ENCODE results near the gene NR1D2.

Gene NR1D2

DNA sequence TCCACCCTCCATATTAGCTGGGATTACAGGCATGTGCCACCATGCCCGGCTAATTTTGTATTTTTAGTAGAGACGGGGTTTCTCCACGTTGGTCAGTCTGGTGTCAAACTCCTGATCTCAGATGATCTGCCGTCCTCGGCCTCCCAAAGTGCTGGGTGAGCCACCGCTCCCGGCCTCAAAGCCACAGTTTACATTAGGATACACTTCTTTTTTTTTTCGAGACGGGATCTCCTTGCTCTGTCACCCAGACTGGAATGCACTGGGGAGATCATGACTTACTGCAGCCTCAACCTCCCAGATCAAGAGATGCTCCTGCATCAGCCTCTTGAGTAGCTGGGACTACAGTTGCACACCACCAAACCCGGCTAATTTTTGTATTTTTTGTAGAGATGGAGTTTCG is 2.5 kb upstream of the NR1D2 start:
- Histone ChIP-seq H3K4ac (ENCODE audit: low read depth in 1 of 2, low read length in 2 of 2) (no peak overlapping the region), H3K9me3 (ENCODE audit: control insufficient read depth, low read length) (no peaks in the 10 kb centered on the region), H3K27ac (ENCODE audit: low read length, poor library complexity, severe bottlenecking) (no peak overlapping the region), H2AFZ (ENCODE audit: low read depth, low read length) (no peak overlapping the region), H3K18ac (ENCODE audit: low read depth in 1 of 2, low read length in 2 of 2) (no peak overlapping the region), H2AK5ac (ENCODE audit: low read length, severe bottlenecking) (no peak overlapping the region), H3K9ac (ENCODE audit: low read length) (no peak overlapping the region), H4K8ac (ENCODE audit: low read length) (no peak overlapping the region), H2BK120ac (ENCODE audit: low read depth, low read length) (no peak overlapping the region), H3K4me2 (ENCODE audit: low read length, poor library complexity, severe bottlenecking) (no peak overlapping the region), H2BK15ac (ENCODE audit: low read depth, poor library complexity, severe bottlenecking) (no peak overlapping the region), H3K14ac (ENCODE audit: low read length in 2 of 2) (no peak overlapping the region), H3K36me3 (ENCODE audit: control insufficient read depth in 1 of 2, insufficient read depth in 2 of 2, low read depth in 1 of 2, low read length in 2 of 2) (no peaks in the 10 kb centered on the region), H3K4me3 (ENCODE audit: insufficient read depth in 1 of 2, low read depth in 1 of 2, low read length in 2 of 2) (no peak overlapping the region), H3K27me3 (ENCODE audit: control insufficient read depth in 1 of 2, insufficient read depth in 1 of 2, low read length in 2 of 2) (no peaks in the 10 kb centered on the region), H4K91ac (ENCODE audit: low read length) (no peak overlapping the region), H3K4me1 (ENCODE audit: control insufficient read depth, insufficient read depth, low read depth, low read length) (no peaks in the 10 kb centered on the region), H2BK12ac (ENCODE audit: low read length in 2 of 2) (no peak overlapping the region), H2BK5ac (ENCODE audit: low read depth, low read length, poor library complexity, severe bottlenecking) (no peak overlapping the region), H3K23ac (ENCODE audit: low read length in 2 of 2) (no peak overlapping the region), H3K79me1 (replicated peaks; ENCODE audit: low read length, poor library complexity, severe bottlenecking) (no peaks in the 10 kb centered on the region)
- DNase-seq: no peak
- 91% methylated on average over 11 of the region's 11 CpGs for WGBS

DNA sequence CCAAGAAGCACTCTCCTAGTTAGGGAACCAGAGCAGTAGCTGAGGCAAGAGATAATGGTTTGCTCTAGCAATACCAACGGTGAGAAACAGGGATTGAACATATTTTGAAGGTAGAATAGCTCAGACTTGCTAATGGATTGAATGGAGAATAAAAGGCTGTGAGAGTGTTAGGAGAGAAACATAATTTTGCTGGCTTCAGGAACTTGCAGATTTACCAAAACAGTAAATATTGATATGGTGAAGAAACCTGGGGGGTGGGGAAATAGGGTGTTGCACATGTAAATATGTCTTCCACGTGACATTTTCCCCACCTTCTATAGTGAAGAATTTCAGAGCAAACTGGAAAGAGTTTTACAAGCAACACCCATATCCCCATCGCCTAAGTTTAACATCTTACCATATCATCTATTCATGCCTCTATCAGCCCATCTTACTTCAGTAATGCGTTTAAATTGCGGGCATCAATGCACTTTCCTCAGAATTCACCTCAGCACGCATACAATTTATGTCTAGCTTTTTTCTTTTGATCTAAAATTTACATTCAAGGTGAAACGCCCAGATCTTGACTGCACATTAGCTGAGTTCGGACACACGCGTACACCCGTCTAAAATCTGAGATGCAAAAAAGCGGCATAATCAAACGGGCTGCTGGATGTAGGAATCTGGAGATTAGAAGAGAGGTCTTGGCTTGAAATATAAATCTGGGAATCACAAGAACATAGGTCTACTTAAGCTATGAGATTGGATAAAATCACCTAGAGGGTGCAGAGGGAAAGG is 891 bp upstream of the NR1D2 start:
- Histone ChIP-seq H3K4me1 (ENCODE audit: control insufficient read depth, insufficient read depth, low read depth, low read length) (peaks cover 3% of the 10 kb centered on the region), H3K4me2 (ENCODE audit: low read length, poor library complexity, severe bottlenecking) (peak overlapping the region; percentile 82), H3K18ac (ENCODE audit: low read depth in 1 of 2, low read length in 2 of 2) (no peak overlapping the region), H3K9ac (ENCODE audit: low read length) (peak overlapping the region; percentile 83), H3K27ac (ENCODE audit: low read length, poor library complexity, severe bottlenecking) (no peak overlapping the region), H3K9me3 (ENCODE audit: control insufficient read depth, low read length) (no peaks in the 10 kb centered on the region), H2BK15ac (ENCODE audit: low read depth, poor library complexity, severe bottlenecking) (no peak overlapping the region), H3K4me3 (ENCODE audit: insufficient read depth in 1 of 2, low read depth in 1 of 2, low read length in 2 of 2) (peak overlapping the region; percentile 80 to 91), H3K14ac (ENCODE audit: low read length in 2 of 2) (no peak overlapping the region), H3K4ac (ENCODE audit: low read depth in 1 of 2, low read length in 2 of 2) (no peak overlapping the region), H2AK5ac (ENCODE audit: low read length, severe bottlenecking) (no peak overlapping the region), H3K79me1 (replicated peaks; ENCODE audit: low read length, poor library complexity, severe bottlenecking) (peaks cover 7% of the 10 kb centered on the region), H2BK12ac (ENCODE audit: low read length in 2 of 2) (no peak overlapping the region), H4K8ac (ENCODE audit: low read length) (no peak overlapping the region), H2AFZ (ENCODE audit: low read depth, low read length) (no peak overlapping the region), H2BK120ac (ENCODE audit: low read depth, low read length) (no peak overlapping the region), H3K27me3 (ENCODE audit: control insufficient read depth in 1 of 2, insufficient read depth in 1 of 2, low read length in 2 of 2) (no peaks in the 10 kb centered on the region), H2BK5ac (ENCODE audit: low read depth, low read length, poor library complexity, severe bottlenecking) (no peak overlapping the region), H3K36me3 (ENCODE audit: control insufficient read depth in 1 of 2, insufficient read depth in 2 of 2, low read depth in 1 of 2, low read length in 2 of 2) (no peaks in the 10 kb centered on the region), H3K23ac (ENCODE audit: low read length in 2 of 2) (no peak overlapping the region), H4K91ac (ENCODE audit: low read length) (no peak overlapping the region)
- WGBS: 6% methylated on average over 13 of the region's 13 CpGs
- DNase-seq: no peak

DNA sequence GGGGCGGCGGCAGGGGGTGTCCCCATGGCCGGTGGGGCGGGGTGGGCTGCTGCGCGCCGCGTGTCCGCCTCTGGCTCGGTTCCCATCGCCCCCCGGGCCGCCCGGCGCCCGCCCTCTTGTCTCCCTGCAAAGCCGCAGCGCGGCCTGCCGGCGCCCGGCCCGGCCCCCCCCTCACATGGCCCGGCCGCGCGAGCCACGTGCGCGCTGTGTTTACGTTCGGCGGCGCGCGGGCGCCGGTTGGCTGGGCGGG is 502 bp downstream of the NR1D2 start:
- H3K4me2 ChIP-seq (ENCODE audit: low read length, poor library complexity, severe bottlenecking): peak overlapping the region; percentile 68
- H2BK12ac ChIP-seq (ENCODE audit: low read length in 2 of 2): no peak overlapping the region
- no peaks in the 10 kb centered on the region for H3K9me3 ChIP-seq (ENCODE audit: control insufficient read depth, low read length)
- no peaks in the 10 kb centered on the region for H3K36me3 ChIP-seq (ENCODE audit: control insufficient read depth in 1 of 2, insufficient read depth in 2 of 2, low read depth in 1 of 2, low read length in 2 of 2)
- no peak for DNase-seq
- peak overlapping the region; percentile 68 for H4K8ac ChIP-seq (ENCODE audit: low read length)
- H2AK5ac ChIP-seq (ENCODE audit: low read length, severe bottlenecking): no peak overlapping the region
- H3K4ac ChIP-seq (ENCODE audit: low read depth in 1 of 2, low read length in 2 of 2): no peak overlapping the region
- peaks cover 3% of the 10 kb centered on the region for H3K4me1 ChIP-seq (ENCODE audit: control insufficient read depth, insufficient read depth, low read depth, low read length)
- peak overlapping the region in 1 of 2 experiments; percentile 88 for H3K14ac ChIP-seq (ENCODE audit: low read length in 2 of 2)
- H3K79me1 ChIP-seq (replicated peaks; ENCODE audit: low read length, poor library complexity, severe bottlenecking): peaks cover 8% of the 10 kb centered on the region
- peak overlapping the region; percentile 80 to 91 for H3K4me3 ChIP-seq (ENCODE audit: insufficient read depth in 1 of 2, low read depth in 1 of 2, low read length in 2 of 2)
- H4K91ac ChIP-seq (ENCODE audit: low read length): peak overlapping the region; percentile 87
- H3K18ac ChIP-seq (ENCODE audit: low read depth in 1 of 2, low read length in 2 of 2): peak overlapping the region; percentile 68 to 95
- 0% methylated on average over 25 of the region's 39 CpGs for WGBS
- H3K27ac ChIP-seq (ENCODE audit: low read length, poor library complexity, severe bottlenecking): no peak overlapping the region
- H2BK120ac ChIP-seq (ENCODE audit: low read depth, low read length): peak overlapping the region; percentile 93
- no peak overlapping the region for H2AFZ ChIP-seq (ENCODE audit: low read depth, low read length)
- H2BK15ac ChIP-seq (ENCODE audit: low read depth, poor library complexity, severe bottlenecking): peak overlapping the region; percentile 96
- H3K27me3 ChIP-seq (ENCODE audit: control insufficient read depth in 1 of 2, insufficient read depth in 1 of 2, low read length in 2 of 2): no peaks in the 10 kb centered on the region
- peak overlapping the region in 1 of 2 experiments; percentile 17 for H3K23ac ChIP-seq (ENCODE audit: low read length in 2 of 2)
- H3K9ac ChIP-seq (ENCODE audit: low read length): peak overlapping the region; percentile 85
- H2BK5ac ChIP-seq (ENCODE audit: low read depth, low read length, poor library complexity, severe bottlenecking): peak overlapping the region; percentile 80

DNA sequence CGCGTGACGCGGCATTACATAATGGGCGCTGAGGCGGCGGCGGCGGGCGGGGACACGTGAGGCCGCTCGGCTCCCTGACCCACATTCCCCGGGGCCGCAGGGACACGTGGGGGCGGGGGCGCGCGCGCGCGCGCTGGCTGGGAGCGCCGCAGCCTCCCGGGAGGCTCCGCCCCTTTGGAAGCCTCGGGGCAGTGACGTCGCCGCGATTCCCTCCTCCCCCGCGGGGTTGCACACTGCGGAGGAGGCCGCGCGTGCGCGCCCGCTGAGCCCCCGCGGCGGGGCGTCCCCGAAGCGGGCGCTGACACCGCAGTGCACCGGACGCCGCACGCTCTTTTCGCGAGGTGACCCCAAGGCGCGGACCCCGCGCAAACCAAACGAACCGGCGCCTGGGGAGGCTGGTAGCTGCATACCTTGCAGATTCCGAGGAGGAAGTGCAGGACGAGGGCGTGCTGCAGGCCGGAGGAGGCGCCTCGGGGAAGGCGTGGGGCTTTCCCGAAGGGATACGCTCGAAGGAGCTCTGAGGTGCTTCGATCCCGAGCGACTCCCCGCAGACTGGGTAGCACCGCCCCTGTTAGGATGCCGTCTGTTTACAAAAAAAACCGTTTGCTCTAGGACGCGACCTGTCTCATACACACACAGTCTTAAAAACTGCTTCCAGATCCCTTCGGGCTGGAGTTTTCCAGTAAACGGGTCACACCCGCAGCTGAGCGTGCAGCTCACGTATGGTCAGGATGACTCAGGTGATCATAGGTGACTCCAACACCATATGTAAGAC is 1.0 kb downstream of the NR1D2 start:
- peak overlapping the region; percentile 30 for H2BK120ac ChIP-seq (ENCODE audit: low read depth, low read length)
- no peak overlapping the region for H2BK5ac ChIP-seq (ENCODE audit: low read depth, low read length, poor library complexity, severe bottlenecking)
- no peak overlapping the region for H2AK5ac ChIP-seq (ENCODE audit: low read length, severe bottlenecking)
- no peak overlapping the region for H4K8ac ChIP-seq (ENCODE audit: low read length)
- H3K18ac ChIP-seq (ENCODE audit: low read depth in 1 of 2, low read length in 2 of 2): peak overlapping the region; percentile 52 to 96
- peak overlapping the region; percentile 91 to 94 for H3K4me3 ChIP-seq (ENCODE audit: insufficient read depth in 1 of 2, low read depth in 1 of 2, low read length in 2 of 2)
- no peak overlapping the region for H3K23ac ChIP-seq (ENCODE audit: low read length in 2 of 2)
- H3K9ac ChIP-seq (ENCODE audit: low read length): peak overlapping the region; percentile 97
- no peaks in the 10 kb centered on the region for H3K36me3 ChIP-seq (ENCODE audit: control insufficient read depth in 1 of 2, insufficient read depth in 2 of 2, low read depth in 1 of 2, low read length in 2 of 2)
- no peaks in the 10 kb centered on the region for H3K27me3 ChIP-seq (ENCODE audit: control insufficient read depth in 1 of 2, insufficient read depth in 1 of 2, low read length in 2 of 2)
- H3K14ac ChIP-seq (ENCODE audit: low read length in 2 of 2): peak overlapping the region in 1 of 2 experiments; percentile 18
- peak overlapping the region; percentile 59 for H2AFZ ChIP-seq (ENCODE audit: low read depth, low read length)
- no peak overlapping the region for H2BK15ac ChIP-seq (ENCODE audit: low read depth, poor library complexity, severe bottlenecking)
- H3K27ac ChIP-seq (ENCODE audit: low read length, poor library complexity, severe bottlenecking): peak overlapping the region; percentile 74
- DNase-seq: peak; percentile 95
- peak overlapping the region in 1 of 2 experiments; percentile 81 for H3K4ac ChIP-seq (ENCODE audit: low read depth in 1 of 2, low read length in 2 of 2)
- peaks cover 3% of the 10 kb centered on the region for H3K4me1 ChIP-seq (ENCODE audit: control insufficient read depth, insufficient read depth, low read depth, low read length)
- H2BK12ac ChIP-seq (ENCODE audit: low read length in 2 of 2): peak overlapping the region in 1 of 2 experiments; percentile 29
- H3K4me2 ChIP-seq (ENCODE audit: low read length, poor library complexity, severe bottlenecking): peak overlapping the region; percentile 93
- H3K79me1 ChIP-seq (replicated peaks; ENCODE audit: low read length, poor library complexity, severe bottlenecking): peaks cover 8% of the 10 kb centered on the region
- WGBS: under 1% methylated on average over 72 of the region's 87 CpGs
- no peaks in the 10 kb centered on the region for H3K9me3 ChIP-seq (ENCODE audit: control insufficient read depth, low read length)
- H4K91ac ChIP-seq (ENCODE audit: low read length): peak overlapping the region; percentile 59

All from mesenchymal stem cell (in vitro differentiated cells and primary cell).